Measurements from ENCODE around the gene PSORS1C2. TPM values are rescaled to one million over a fixed set of nuclear protein-coding genes. Genes with fewer than 3 reads are reported as not detected.

PSORS1C2 gene
- total and polyA plus RNA-seq, 2 donors (not counting 3 experiments of a cell fraction or from before 2014, with no cell fraction given): not detected

GRCh38 chr6:31125162-31125561 is 13.7 kb downstream of the PSORS1C2 start:
- Histone ChIP-seq H3K36me3 (ENCODE audit: control insufficient read depth in 2 of 2, extremely low read depth in 1 of 2, insufficient read depth in 2 of 2, low read length in 2 of 2) (no peaks in the 10 kb centered on the region), H3K27me3 (ENCODE audit: control insufficient read depth in 2 of 2, insufficient read depth in 2 of 2, low read length in 2 of 2) (peaks cover 3 to 6% of the 10 kb centered on the region in 2 experiments), H3K4me3 (replicated peaks in 1 of 3; ENCODE audit: insufficient read depth in 1 of 3, low read depth in 1 of 3, low read length in 3 of 3) (no peak overlapping the region), H3K4me2 (ENCODE audit: insufficient read depth, low read length) (peak overlapping the region; percentile 5), H3K9me1 (replicated peaks; ENCODE audit: control insufficient read depth, extremely low read depth, insufficient read depth, low read length) (no peaks in the 10 kb centered on the region), H3K79me2 (ENCODE audit: control insufficient read depth, insufficient read depth, low read length) (no peaks in the 10 kb centered on the region), H3K9me3 (replicated peaks; ENCODE audit: control insufficient read depth, insufficient read depth, low read length) (no peaks in the 10 kb centered on the region), H3K27ac (ENCODE audit: insufficient read depth, low read depth, low read length) (no peak overlapping the region), H4K20me1 (replicated peaks; ENCODE audit: control insufficient read depth, extremely low read depth, insufficient read depth, low read length) (no peaks in the 10 kb centered on the region), H3K9ac (replicated peaks; ENCODE audit: extremely low read depth, insufficient read depth, low read length) (no peak overlapping the region), H2AFZ (ENCODE audit: low read depth, low read length) (peak overlapping the region; percentile 2), H3K4me1 (ENCODE audit: control insufficient read depth, extremely low read depth, insufficient read depth, low read length) (peaks cover 36% of the 10 kb centered on the region)
- no TSS peak for BruUV-seq (replicated peaks)
- TF ChIP-seq GATA2 (IDR thresholded peaks at IDR 0.05; ENCODE audit: insufficient read depth, insufficient read length, low read depth, low read length) (no peak), POLR2AphosphoS5 (IDR thresholded peaks at IDR 0.05; ENCODE audit: insufficient read depth, low read depth, low read length) (peak; percentile 37), POLR2A (IDR thresholded peaks at IDR 0.05; ENCODE audit: low read depth, low read length) (no peak), MAX (IDR thresholded peaks at IDR 0.05; ENCODE audit: insufficient read depth, insufficient read length) (no peak), FOS (IDR thresholded peaks at IDR 0.05; ENCODE audit: borderline replicate concordance, insufficient read depth, low read length) (peak; percentile 40), JUN (IDR thresholded peaks at IDR 0.05; ENCODE audit: borderline replicate concordance, insufficient read depth, insufficient read length, low read depth) (no peak), EZH2 (IDR thresholded peaks at IDR 0.05; ENCODE audit: borderline replicate concordance, low read depth, low read length, severe bottlenecking) (no peak), CTCF (IDR thresholded peaks at IDR 0.05; ENCODE audit: extremely low read depth in 1 of 2, insufficient read depth in 1 of 2, low read depth in 1 of 2, low read length in 2 of 2) (no peak), MYC (IDR thresholded peaks at IDR 0.05; ENCODE audit: low read depth, low read length) (no peak)
- FAIRE-seq (peak; percentile 84), DNase-seq (ENCODE audit: low read depth, low spot score) (peak; percentile 85)
- ChIA-PET CTCF (interaction anchor here (1.0 to 10.6 kb wide), 6 partner anchors 9 to 241 kb away, joined by 4 to 71 read pairs (median 8); partner anchors contain the start of gene PSORS1C1), POLR2A (no interaction called here)
- dilution Hi-C loops (cut with MboI; ENCODE audit: extremely low pct_ligation_motif_present, low sequenced_read_pairs): no loop called here
- intact Hi-C loops (cut with micrococcal nuclease): loop anchor here (5.0 kb wide), 1 partner anchor 298 kb away; no protein-coding TSS in a partner anchor
